Tibial nerve (tissue), 4 donors: Measurements from ENCODE around the gene ANKMY1.

Source experiments
- EP300 ChIP-seq, 2 donors: sonication (generic); formaldehyde crosslinking; IDR thresholded peaks; one replicate each; pipeline ENCODE4 v1.6.1; 2017; ENCODE audit warnings: antibody characterized with exemption in 2 of 2, mild to moderate bottlenecking in 1 of 2
- POLR2A ChIP-seq, 2 donors: fragments of 450-650 bp; IDR thresholded peaks; one replicate each; pipeline ENCODE4 v1.6.1; 2017; ENCODE audit warnings: antibody characterized with exemption in 2 of 2, mild to moderate bottlenecking in 2 of 2, moderate library complexity in 2 of 2
- TF ChIP-seq, protein P1 (sequence below), 5 experiments: fragments of 200-600 bp in 3 of 5; fragments of 450-650 bp in 2 of 5; sonication (generic) in 3 of 5; IDR thresholded peaks; one replicate each; pipeline ENCODE4 v1.5.1; 2016 to 2019; ENCODE audit warnings: antibody characterized with exemption in 5 of 5, mild to moderate bottlenecking in 3 of 5, moderate library complexity in 2 of 5

DNA sequence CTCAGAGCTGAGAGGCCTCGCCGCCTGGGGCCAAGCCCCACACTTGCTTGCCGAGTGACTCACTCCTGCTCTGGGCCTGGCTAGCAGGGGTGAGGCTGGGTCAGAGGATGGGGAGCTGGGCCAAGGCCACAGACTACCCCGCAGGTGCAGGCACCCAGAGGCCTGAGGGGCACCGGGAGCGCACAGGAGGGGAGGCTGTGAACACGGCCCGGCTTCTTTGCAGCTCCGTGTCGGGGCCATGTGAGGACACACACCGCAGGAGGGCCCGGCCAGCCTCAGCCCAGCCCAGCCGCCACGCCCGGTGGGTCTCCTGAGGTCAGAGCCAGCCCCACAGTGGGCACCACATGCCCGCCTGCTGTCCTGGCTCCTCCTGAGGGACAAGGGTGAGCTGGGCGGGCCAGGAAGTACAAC lies 113.9 kb downstream of the ANKMY1 start:
- TF ChIP-seq, protein P1, sequence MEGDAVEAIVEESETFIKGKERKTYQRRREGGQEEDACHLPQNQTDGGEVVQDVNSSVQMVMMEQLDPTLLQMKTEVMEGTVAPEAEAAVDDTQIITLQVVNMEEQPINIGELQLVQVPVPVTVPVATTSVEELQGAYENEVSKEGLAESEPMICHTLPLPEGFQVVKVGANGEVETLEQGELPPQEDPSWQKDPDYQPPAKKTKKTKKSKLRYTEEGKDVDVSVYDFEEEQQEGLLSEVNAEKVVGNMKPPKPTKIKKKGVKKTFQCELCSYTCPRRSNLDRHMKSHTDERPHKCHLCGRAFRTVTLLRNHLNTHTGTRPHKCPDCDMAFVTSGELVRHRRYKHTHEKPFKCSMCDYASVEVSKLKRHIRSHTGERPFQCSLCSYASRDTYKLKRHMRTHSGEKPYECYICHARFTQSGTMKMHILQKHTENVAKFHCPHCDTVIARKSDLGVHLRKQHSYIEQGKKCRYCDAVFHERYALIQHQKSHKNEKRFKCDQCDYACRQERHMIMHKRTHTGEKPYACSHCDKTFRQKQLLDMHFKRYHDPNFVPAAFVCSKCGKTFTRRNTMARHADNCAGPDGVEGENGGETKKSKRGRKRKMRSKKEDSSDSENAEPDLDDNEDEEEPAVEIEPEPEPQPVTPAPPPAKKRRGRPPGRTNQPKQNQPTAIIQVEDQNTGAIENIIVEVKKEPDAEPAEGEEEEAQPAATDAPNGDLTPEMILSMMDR (IDR thresholded peaks at IDR 0.05) = no peak
- TF ChIP-seq POLR2A (IDR thresholded peaks at IDR 0.05) (no peak), EP300 (IDR thresholded peaks at IDR 0.05) (no peak)
